ENCODE results near the gene COG6.

GRCh38 chr13:39751805-39752204 is 96.3 kb downstream of the COG6 start:
- TF ChIP-seq, protein P1, sequence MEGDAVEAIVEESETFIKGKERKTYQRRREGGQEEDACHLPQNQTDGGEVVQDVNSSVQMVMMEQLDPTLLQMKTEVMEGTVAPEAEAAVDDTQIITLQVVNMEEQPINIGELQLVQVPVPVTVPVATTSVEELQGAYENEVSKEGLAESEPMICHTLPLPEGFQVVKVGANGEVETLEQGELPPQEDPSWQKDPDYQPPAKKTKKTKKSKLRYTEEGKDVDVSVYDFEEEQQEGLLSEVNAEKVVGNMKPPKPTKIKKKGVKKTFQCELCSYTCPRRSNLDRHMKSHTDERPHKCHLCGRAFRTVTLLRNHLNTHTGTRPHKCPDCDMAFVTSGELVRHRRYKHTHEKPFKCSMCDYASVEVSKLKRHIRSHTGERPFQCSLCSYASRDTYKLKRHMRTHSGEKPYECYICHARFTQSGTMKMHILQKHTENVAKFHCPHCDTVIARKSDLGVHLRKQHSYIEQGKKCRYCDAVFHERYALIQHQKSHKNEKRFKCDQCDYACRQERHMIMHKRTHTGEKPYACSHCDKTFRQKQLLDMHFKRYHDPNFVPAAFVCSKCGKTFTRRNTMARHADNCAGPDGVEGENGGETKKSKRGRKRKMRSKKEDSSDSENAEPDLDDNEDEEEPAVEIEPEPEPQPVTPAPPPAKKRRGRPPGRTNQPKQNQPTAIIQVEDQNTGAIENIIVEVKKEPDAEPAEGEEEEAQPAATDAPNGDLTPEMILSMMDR (conservative IDR thresholded peaks at IDR 0.05 in 1 of 2, IDR thresholded peaks at IDR 0.05 in 1 of 2; ENCODE audit: extremely low read depth in 1 of 2, insufficient read depth in 1 of 2, low read depth in 1 of 2, low read length in 2 of 2) = no peak
- no peak for TF ChIP-seq EZH2 (IDR thresholded peaks at IDR 0.05; ENCODE audit: borderline replicate concordance, low read length)

All from mammary epithelial cell (primary cell).